NCI-H146 treated with DMSO at 0.1 percent for 48 hours (cell line): ENCODE data around the gene LMO2.
"Not testable (repeated sequence)": the region's sequence is repeated elsewhere in the genome, so short reads cannot be mapped to it uniquely, and the experiment has no call there.

Source experiments
- DNase-seq: peaks from one replicate; lab custom pipeline; 2025; ENCODE audit not compliant: unreplicated experiment; lab: John Stamatoyannopoulos, UW

Gene LMO2

DNA sequence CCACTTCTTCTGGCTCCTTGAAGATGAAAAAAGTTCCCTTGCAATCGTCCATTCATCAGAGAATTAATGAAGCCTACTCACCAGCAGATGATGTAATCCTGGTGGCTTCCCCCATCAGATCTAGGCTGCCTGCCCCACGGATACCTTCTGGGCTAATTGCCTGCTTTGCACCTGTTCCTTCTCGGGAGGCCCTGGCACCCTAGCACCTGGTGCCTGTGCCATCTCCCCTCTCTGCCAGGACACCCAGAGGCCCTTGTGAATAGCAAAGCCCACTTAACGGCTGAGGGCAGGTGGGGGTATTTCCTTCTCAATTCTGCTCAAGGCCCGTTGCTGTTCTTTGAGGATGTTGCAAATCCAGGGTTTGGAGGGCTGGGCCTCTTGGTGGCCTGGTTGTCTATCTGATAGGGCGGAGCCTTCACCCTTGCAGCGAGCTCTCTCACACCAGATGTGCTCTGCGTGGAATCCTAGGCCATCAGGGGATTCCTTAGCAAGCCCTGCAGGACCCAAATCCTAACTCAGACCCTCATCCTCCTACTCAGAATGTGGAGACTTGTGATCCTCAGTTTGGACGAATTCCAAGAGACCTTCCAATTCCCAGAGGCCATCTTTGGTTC is at the start of gene LMO2:
Gene LMO2 (minus strand): TSS at position 363 of the 614 bp plus-strand sequence. CDS start 22,360 bp downstream, outside the sequence.
- DNase-seq = no peak

DNA sequence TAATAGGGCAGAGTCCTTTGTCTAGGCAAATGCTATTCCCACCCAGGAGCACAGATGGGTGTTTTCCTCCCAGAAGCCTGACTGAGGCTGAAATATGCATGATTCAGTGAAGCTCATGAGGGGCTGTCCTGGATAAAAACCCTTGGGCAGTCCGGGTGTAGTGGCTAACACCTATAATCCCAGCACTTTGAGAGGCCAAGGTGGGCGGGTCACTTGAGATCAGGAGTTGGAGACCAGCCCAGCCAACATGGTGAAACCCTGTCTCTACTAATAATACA is 48.6 kb upstream of the LMO2 start:
- DNase-seq = no peak

DNA sequence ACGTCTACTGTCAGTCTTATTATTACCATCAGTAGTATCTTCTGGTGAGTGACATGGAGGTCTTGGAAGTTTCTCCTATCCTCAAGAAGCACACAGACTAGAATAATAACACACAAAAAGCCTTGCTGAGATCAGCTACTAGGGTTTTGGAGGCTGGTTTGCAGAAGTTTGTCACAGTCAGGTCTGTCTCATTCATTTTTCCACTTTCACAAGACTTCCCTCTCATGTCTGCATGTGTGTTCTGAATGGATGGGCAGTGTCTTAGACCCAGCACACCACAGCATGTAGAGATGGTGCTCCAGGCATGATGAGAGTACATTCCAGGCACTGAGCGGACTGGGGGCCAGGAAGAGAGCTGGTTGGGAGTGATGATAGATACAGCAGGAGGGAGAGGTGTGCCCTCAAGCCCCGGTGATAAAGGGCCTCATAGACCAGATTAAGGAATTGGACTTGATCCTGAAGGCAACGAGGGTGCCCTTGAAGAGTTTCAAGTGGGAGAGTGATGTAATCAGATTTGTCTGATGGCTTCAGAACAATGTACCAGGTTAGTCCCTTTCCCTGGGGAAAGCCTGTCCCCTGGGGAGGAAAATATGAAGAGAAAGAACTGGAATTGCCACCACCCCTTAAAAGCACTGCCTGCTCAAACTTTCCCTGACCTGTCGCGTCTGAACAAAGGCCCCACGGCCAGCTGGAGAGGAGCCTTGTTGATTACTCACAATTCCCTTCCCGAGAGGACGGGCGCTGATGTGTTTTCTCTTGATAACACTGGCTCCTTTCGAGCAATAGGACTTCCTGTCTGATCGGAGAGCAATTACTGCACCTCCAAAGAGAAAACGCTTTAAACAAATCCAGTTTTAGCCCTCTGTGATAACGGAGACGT is 45.1 kb upstream of the LMO2 start:
- DNase-seq = no peak

DNA sequence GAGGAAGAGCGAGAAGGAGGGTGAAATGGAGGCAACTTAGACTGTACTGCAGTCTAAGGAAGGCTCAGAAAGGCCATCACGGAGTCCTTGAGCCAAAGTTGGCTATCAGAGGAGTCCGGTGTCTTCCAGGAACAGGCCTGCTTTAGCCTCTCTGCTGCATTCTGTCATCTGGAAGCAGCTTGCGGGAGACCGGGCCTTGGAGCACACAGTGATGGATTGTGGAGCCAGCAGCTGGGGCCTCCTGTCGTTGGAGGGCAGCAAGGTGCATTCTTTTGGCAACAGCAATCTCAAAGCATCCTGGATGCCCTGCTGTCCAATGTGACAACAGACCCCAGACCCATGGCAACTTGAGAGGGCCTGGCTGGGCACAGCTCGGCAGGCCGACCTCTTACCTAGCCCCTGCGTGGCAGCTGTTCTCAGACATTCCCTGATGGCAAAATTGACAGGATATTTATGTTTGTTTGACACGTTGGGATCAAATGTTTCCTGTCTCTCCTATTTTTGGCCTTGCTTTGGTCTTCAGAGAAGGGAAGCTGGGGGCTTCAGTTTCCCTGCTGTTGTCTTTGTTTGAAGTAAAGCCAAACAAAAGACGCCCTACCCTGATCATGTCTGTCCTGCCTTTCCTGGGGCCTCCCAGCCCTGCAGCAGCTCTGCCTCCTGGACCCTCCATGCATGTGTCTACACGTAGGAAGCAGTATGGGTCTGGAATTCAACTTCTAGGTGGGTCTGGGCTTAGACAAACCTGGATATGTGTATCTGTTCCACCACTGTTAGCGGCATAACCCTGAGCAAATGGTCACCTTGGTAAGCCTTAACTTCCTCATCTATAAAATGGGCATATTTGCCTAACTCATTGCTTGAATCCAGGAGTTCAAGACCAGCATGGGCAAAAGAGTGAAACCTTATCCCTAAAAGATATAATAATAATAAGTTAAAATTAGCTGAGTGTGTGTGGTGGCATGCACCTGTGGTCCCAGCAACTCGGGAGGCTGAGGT is 43.9 kb upstream of the LMO2 start:
- DNase-seq = no peak

DNA sequence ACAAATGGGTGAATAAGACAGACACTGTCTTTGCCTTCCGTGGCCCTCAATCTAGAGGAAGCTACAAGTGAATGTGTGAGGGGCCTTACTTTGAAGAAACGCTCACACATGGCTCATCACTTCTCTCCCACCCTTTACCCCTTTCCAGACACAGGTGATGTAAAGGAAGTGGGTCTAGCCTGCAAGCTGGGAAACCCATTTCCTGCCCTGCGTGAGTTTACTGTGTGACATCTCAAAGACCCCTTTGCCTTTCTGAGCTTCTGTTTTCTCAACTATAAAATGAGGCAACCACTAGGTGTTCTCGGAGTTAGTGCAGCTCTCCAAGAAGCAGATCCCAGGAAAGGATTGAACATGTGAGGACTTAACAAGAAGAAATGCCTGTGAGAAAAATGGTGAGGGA is 43.1 kb upstream of the LMO2 start:
- DNase-seq = no peak

DNA sequence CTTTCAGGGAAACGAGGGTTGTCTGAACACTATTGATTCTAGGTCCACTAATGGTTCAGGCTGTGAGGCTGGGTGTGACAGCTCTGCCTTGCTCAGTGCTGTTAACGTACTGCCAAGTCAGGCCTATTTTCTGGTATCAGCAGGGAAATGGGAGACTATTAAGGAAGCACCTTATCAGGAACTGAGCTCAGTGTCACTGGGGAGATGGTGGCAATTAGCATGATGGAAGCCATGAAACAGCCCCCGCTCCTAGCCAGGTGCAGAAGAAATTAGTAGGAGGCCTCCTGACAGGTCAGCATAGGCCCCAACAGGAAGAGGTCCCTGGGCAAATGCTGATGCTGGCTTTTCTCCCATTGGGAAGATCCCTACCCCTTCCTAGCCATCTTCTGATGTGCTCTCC is 42.6 kb upstream of the LMO2 start:
- DNase-seq = no peak

DNA sequence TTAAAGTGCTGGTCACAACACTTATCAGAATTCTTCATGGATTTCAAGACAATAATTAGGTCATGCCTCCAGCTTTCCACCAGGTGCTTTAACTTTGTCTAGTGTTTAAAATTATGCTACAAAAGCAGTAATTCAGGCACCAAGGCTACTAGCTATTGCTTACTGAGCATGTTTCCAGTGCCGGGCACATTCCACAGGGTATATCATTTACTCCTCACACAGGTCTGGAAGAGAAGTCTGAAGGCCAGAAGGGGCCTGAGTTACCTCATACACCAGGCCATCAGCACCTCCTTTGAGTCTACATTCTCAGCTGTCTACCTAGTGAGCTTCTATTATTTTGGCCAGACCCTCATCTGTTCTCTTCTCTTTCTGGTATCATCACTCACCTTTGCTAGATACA is 41.7 kb upstream of the LMO2 start:
- no peak for DNase-seq

DNA sequence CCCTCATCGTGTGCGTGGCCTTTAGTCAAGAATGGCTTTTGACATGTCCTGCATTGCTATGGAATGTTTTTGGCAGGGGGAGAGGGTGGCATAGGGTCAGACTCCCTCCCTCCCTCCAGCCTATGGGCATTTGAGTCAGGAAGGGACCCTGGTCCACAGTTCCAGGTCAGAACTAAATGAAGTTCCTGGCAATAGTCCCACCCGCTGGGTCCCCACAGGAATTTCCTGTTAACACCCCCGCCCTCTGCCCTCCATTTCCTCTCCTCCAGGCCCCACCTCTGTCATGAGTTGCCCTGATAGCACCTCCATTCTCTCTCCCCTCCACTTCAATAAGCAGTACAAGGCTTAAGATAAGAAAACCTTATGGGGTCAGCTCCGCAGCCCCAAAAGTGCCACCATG is 40.8 kb upstream of the LMO2 start:
- DNase-seq = no peak

DNA sequence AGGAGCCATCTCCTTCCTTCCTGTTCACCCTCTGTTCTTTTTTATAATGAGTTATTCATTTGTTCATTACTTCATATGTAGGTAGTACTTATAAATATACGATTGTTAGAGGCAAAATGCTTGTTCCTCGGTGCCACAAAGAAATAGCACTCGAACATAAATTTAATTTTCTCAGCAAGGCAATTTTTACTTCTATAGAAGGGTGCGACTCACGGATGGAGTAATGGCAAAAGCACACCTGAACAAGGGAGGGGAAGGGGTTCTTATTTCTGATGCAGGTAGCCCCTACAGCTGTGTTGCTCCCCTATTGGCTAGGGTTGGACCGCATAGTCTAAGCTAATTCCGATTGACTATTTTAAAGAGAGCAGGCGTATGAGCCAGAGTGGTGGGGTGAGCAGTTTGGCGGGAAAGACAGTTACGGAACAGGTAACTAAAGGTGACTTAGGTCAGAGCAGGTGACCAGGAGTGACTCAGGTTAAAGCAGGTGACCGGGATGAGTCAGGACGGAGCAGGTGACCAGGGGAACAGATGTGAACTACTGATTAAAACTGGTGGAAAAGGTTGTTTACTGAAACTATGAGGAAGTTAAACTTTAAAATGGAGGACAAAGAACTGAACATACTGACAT is 40.0 kb upstream of the LMO2 start:
- DNase-seq = not testable (repeated sequence)

DNA sequence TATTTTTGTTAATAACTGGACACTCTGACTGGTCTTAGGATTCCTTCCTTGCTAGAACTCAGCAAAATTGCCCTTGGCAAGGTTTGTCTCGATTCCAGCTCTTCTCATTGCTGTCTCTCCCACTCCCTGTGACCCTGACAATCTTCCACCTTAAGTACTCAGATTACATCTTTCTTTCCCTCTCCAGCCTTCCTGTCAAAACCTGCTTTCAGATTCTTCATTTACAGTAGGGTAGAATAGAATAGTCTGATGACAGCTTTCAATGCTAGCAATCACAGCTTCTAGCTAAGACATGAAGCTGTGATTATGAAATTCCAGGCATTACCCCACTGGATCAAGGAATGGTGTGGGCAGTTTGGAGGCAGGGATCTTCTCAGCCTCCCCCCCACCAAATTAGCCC is 39.2 kb upstream of the LMO2 start:
- no peak for DNase-seq

DNA sequence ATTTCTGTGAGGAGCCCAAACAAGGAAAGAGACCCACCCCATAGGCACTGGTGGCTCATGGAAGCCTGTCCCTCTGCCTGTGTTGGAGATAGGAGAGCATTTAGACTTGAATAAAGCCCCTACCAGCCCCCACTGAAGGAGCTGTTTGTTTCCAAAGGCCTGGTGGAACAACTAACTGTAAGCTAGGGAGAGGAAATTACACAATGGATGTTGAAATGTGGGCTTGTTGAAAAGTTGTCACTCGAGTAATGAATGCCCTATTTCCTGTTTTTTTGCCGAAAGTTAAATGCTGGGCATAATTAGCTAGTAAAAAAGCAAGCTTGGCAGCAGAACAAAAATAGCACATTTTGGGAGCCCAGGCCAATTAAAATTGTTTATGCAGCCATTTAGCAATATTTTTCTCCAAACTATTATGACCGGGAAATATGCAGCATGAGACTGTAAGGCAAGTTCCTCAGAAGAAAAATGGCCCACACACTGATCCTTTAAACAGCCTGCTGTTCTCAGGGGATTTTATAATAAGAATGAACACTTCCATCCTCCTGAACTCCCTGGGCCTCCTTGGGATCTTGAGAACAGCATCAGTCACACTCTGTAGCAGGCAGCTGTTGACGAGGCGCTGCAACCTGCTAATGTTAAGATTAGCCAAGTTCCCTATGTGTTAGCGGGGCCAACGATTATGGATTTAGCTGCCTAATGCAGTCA is 38.6 kb upstream of the LMO2 start:
- DNase-seq = no peak

DNA sequence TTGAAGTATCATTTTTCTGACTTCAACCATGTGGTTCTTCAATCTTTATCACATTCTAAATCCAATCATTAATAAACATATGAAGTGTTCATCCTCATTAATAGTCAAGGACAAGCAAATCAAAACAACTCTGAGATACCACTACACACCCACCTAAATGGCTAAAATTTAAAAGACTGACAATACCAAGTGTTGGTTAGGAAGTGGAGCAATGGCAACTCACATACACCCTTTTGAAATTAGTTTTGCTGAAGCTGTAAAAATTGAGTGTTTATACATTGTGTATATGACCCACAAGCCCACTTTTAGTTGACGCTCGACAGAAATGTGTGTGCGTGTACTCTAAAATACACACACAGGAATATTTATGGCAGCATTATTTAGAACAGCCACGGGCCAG is 36.7 kb upstream of the LMO2 start:
- no peak for DNase-seq

DNA sequence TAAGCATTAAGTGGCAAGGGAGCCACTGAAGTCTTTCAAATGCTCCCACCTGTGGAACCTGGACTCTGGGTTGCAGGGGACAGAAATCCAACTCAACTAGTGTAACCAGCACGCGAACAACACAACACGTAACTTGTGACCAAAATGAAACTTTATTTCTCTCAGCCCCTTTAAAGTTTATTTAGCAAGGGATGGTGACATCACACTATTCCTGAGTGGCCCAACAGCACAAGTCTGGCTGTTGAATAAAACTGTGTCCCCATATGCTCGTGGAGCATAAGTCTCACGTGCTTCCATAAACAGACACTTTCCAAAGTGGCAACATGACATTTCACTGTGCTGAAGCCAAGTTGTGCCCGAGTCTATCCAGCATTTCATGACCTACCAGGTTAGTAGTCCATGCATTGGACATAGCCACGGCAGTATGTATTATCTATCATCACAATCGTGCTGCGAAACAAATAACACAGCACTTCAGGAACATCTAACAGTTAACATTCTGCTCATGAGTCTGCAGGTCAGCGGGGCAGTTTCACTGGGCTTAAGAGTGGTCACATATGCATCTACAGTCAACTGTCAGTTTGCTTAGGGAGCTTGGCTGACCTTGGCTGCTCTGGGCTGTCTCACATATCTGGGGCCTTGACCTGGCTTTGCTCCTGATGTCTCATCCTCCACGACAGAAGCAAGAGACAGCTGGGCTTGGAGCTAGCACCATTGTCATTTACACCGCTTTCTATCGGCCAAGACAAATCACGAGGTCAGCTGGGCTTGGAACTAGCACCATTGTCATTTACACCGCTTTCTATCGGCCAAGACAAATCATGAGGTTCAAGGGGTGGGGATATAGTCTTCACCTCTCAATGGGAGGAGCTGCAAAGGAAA is 35.0 kb upstream of the LMO2 start:
- DNase-seq = no peak

DNA sequence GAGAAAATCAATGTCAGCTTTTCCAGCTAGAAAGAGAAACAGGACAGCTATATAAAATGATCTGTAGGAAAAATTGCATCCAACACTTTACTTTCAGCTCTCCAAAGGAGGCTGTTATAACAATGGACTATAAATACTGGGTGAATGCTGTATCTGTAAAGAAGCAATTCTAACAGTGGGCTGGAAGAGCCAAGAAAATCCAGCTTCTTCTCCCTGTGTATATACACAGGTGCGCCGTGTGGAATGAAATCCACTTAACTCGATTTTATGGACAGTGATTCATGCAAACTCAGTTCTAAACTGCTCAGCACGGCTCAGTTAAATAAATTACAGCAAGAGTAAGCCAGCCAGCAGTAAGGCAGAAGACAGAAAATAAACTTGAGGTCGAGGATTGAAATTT is 32.5 kb upstream of the LMO2 start:
- DNase-seq = no peak

DNA sequence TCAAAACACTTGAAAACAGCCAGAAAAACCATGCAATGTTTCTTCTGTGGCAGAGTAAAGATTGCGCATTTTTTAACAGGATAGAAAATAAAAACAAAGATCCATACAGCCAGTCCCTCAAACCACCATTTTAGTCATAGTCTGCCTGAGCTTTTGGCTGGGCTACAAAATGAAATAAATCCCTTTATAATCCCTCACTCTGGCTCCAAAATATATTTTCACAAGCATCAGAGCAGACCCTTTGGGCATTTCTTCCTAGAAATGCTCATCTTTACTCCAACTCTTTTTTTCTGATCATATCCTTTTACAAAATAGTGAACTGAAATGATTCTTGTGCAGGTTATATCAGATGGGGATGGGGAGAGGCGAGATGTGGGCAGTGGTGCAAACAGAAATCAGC is 31.8 kb upstream of the LMO2 start:
- DNase-seq = no peak

DNA sequence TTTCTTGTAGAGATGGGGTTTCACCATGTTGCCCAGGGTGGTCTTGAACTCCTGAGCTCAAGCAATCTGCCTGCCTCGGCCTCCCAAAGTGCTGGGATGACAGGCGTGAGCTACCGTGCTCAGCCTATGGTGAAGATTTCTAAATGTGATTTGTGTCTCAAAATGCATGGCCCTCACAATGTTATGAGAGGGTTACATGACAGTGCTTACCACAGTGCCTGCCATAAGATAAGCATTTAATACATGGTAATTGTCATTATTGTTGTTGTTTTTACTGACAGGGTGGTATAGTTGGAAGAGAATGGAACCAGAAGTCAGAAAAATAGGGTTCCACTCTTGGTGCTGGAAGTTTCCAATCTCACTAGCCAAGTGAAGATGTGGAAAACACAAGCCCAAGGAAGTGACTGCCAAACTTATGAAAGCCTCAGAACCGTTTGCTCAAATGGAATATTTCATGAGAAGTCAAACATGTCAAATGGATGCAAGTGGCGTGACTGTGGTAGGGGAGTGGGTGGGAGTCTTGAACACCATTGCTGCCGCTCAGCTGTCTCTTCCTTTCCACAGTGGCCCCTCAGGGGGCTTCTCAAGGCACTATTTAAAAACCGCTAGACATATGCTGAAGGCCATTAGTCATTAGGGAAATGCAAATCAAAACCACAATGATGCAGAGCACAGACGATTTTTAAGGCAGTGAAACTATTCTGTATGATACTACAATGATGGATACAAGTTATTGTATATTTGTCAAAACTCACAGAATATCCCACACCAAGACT is 29.1 kb upstream of the LMO2 start:
- DNase-seq = no peak

DNA sequence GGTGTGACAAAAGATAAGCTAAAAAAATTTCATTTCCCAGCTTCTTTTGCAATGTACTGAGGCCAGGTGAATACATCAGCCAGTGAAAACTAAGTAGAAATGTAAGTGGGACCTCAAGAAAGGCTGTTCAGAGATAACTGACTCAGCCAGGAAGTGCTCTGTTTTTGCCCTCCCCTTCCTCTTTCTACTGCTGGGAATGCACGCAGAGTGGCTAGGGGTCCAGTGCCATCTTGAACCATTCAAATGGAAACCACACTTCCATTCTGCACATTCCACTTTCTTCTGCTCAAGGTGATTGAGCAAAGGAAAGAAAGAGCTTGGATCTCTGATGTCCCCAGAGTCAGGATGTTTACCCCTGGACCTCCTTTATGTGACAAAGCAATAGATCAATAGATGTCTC is 27.8 kb upstream of the LMO2 start:
- DNase-seq = no peak

DNA sequence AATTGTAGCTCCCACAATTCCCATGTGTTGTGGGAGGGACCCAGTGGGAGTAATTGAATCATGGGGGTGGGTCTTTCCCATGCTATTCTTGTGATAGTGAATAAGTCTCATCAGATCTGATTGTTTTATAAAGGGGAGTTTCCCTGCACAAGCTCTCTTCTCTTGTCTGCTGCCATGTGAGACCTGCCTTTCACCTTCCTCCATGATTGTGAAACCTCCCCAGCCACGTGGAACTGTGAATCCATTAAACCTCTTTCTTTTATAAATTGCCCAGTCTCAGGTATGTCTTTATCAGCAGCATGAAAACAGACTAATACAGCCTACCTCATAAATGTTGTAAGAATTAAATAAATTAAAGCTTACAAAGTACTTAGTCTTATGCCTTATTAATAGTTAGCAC is 25.5 kb upstream of the LMO2 start:
- not testable (repeated sequence) for DNase-seq

DNA sequence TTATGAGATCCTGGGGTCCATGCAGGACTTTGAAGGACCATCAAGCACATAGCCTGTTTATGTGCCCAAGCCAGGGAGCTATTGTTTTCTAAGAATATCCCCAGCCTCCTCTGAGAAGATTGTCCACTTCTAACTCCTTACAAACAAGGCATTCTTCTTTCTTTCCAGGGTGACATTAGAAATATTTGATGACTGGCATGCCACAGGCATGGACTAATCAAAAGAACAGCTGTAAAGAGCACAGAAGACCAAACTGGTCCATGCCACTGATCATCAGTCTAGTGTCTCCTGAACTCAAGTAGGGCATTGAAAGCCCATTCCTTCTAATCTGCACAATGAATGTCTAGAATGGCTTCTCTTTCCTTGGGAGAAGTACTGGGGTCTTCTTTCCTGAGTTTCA is 24.9 kb upstream of the LMO2 start:
- DNase-seq = no peak
